ENCODE results near the gene MGAT5. TPM values are rescaled to one million over a fixed set of nuclear protein-coding genes. Genes with fewer than 3 reads are reported as not detected.

MGAT5 gene
- total RNA-seq, 3 donors from 2014 or later (not counting 1 experiment from before 2014, with no cell fraction given) = 39.7 to 58.2 (median 57.0) TPM

DNA sequence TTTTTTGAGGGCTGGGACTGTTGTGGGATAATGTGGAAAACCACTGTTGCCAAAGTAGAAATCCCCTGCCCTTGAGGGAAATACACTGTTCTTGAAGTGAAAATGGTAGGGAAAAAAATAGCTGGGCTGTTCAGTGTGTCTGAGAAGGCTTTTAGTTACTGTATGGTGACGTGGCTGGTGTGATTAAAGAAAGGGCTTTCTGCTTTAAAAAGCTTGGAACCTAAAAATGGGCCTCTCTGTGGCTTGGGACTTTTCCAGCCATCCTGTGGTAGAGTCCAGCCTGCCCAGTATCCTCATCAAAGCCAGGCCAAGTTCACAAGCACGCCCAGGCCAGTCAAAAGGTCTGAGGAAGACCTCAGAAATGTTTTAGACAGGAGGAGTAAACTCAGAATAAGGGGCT is 6.8 kb downstream of the MGAT5 start:
- H3K9me3 ChIP-seq (ENCODE audit: control insufficient read depth, insufficient read depth, low read length) = no peaks in the 10 kb centered on the region
- Mint-ChIP-seq H3K27ac (no peak overlapping the region), H3K36me3 (no peaks in the 10 kb centered on the region), H3K4me1 (peaks cover 24 to 44% of the 10 kb centered on the region in 2 donors), H3K9me3 (no peaks in the 10 kb centered on the region), H3K27me3 (ENCODE audit: low read depth in 2 of 2) (peaks cover 17 to 28% of the 10 kb centered on the region in 2 donors), H3K4me3 (no peak overlapping the region)
- whole genome bisulfite sequencing (ENCODE audit: insufficient coverage) = 83% methylated on average over 2 of the region's 2 CpGs
- intact Hi-C loops (cut with micrococcal nuclease) = no loop called here
- H3K4me1 ChIP-seq (ENCODE audit: control insufficient read depth, insufficient read depth, low read length) = peaks cover 50% of the 10 kb centered on the region
- H3K4me3 ChIP-seq (ENCODE audit: low read length) = no peak overlapping the region
- no peaks in the 10 kb centered on the region for H3K27me3 ChIP-seq (ENCODE audit: control insufficient read depth, insufficient read depth, low read length)
- DNase-seq (no peak), ATAC-seq (no peak)
- TF ChIP-seq, protein P1, sequence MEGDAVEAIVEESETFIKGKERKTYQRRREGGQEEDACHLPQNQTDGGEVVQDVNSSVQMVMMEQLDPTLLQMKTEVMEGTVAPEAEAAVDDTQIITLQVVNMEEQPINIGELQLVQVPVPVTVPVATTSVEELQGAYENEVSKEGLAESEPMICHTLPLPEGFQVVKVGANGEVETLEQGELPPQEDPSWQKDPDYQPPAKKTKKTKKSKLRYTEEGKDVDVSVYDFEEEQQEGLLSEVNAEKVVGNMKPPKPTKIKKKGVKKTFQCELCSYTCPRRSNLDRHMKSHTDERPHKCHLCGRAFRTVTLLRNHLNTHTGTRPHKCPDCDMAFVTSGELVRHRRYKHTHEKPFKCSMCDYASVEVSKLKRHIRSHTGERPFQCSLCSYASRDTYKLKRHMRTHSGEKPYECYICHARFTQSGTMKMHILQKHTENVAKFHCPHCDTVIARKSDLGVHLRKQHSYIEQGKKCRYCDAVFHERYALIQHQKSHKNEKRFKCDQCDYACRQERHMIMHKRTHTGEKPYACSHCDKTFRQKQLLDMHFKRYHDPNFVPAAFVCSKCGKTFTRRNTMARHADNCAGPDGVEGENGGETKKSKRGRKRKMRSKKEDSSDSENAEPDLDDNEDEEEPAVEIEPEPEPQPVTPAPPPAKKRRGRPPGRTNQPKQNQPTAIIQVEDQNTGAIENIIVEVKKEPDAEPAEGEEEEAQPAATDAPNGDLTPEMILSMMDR (IDR thresholded peaks at IDR 0.05) = no peak
- H3K27ac ChIP-seq (ENCODE audit: low read length) = peak overlapping the region; percentile 82
- no peaks in the 10 kb centered on the region for H3K36me3 ChIP-seq (ENCODE audit: control insufficient read depth, insufficient read depth, low read length)

DNA sequence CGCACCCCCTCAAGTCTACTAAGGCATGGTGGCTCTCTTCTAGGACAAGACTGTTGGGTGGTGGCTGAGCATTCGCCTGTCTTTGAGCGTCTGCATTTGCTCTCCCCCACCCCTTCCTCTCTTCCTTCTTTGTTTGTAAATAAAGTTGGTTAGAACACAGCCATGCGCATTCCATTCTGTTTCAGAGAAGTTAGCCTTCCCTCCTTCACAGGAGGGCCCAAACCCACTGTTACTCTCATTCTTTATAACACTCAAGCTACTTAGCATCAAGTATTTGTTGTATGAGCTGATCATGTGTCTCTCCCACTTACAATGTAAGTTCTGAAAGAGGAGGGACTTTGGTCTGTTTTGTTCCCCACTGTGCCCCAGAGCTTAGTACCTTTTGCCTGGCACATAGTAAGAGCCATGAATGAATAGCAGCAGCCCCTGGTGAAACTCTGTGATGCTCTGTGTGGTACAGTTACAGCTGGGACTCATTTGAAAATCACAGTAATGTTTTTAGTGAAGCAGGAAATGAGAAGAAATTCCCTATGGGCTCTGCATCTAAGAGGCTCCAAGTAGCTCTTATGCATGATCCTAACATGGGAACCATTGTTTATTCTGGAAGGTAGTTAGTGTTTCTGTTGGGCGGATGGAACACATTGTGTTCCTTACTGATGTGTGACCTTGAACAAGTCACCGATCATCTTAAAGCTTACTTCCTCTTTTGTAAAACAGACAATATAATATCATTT is 7.7 kb downstream of the MGAT5 start:
- Mint-ChIP-seq H3K4me3 (no peak overlapping the region), H3K36me3 (no peaks in the 10 kb centered on the region), H3K27me3 (ENCODE audit: low read depth in 2 of 2) (peaks cover 18 to 28% of the 10 kb centered on the region in 2 donors), H3K27ac (no peak overlapping the region), H3K4me1 (peaks cover 24 to 44% of the 10 kb centered on the region in 2 donors), H3K9me3 (no peaks in the 10 kb centered on the region)
- intact Hi-C loops (cut with micrococcal nuclease) = no loop called here
- no peak for DNase-seq
- peak overlapping the region; percentile 82 for H3K27ac ChIP-seq (ENCODE audit: low read length)
- H3K9me3 ChIP-seq (ENCODE audit: control insufficient read depth, insufficient read depth, low read length) = no peaks in the 10 kb centered on the region
- WGBS (ENCODE audit: insufficient coverage) = 66% methylated on average over 4 of the region's 6 CpGs
- TF ChIP-seq, protein P1 (IDR thresholded peaks at IDR 0.05) = no peak
- no peak for ATAC-seq
- no peak overlapping the region for H3K4me3 ChIP-seq (ENCODE audit: low read length)
- no peaks in the 10 kb centered on the region for H3K27me3 ChIP-seq (ENCODE audit: control insufficient read depth, insufficient read depth, low read length)
- H3K36me3 ChIP-seq (ENCODE audit: control insufficient read depth, insufficient read depth, low read length) = no peaks in the 10 kb centered on the region
- peaks cover 50% of the 10 kb centered on the region for H3K4me1 ChIP-seq (ENCODE audit: control insufficient read depth, insufficient read depth, low read length)

GRCh38 chr2:134262684-134263083 is 8.8 kb downstream of the MGAT5 start:
- no peak overlapping the region for H3K4me3 ChIP-seq (ENCODE audit: low read length)
- intact Hi-C loops (cut with micrococcal nuclease) = no loop called here
- Mint-ChIP-seq H3K4me3 (no peak overlapping the region), H3K9me3 (no peaks in the 10 kb centered on the region), H3K27ac (no peak overlapping the region), H3K4me1 (peaks cover 33 to 45% of the 10 kb centered on the region in 2 donors), H3K36me3 (no peaks in the 10 kb centered on the region), H3K27me3 (ENCODE audit: low read depth in 2 of 2) (peaks cover 22 to 28% of the 10 kb centered on the region in 2 donors)
- DNase-seq = no peak
- no peaks in the 10 kb centered on the region for H3K27me3 ChIP-seq (ENCODE audit: control insufficient read depth, insufficient read depth, low read length)
- 72% methylated on average over 2 of the region's 2 CpGs for WGBS (ENCODE audit: insufficient coverage)
- H3K9me3 ChIP-seq (ENCODE audit: control insufficient read depth, insufficient read depth, low read length) = no peaks in the 10 kb centered on the region
- peaks cover 42% of the 10 kb centered on the region for H3K4me1 ChIP-seq (ENCODE audit: control insufficient read depth, insufficient read depth, low read length)
- ATAC-seq = no peak
- H3K27ac ChIP-seq (ENCODE audit: low read length) = peak overlapping the region; percentile 82
- H3K36me3 ChIP-seq (ENCODE audit: control insufficient read depth, insufficient read depth, low read length) = no peaks in the 10 kb centered on the region
- TF ChIP-seq, protein P1 (IDR thresholded peaks at IDR 0.05) = no peak

GRCh38 chr2:134268265-134268664 is 14.4 kb downstream of the MGAT5 start:
- no peak overlapping the region for H3K4me3 Mint-ChIP-seq
- Histone ChIP-seq H3K27me3 (ENCODE audit: control insufficient read depth, insufficient read depth, low read length) (no peaks in the 10 kb centered on the region), H3K4me3 (ENCODE audit: low read length) (no peak overlapping the region), H3K9me3 (ENCODE audit: control insufficient read depth, insufficient read depth, low read length) (no peaks in the 10 kb centered on the region), H3K27ac (ENCODE audit: low read length) (no peak overlapping the region), H3K36me3 (ENCODE audit: control insufficient read depth, insufficient read depth, low read length) (peaks cover 9% of the 10 kb centered on the region), H3K4me1 (ENCODE audit: control insufficient read depth, insufficient read depth, low read length) (peaks cover 6% of the 10 kb centered on the region)
- ATAC-seq (no peak), DNase-seq (no peak)
- H3K27me3 Mint-ChIP-seq (ENCODE audit: low read depth in 2 of 2) = peaks cover 27 to 47% of the 10 kb centered on the region in 2 donors
- intact Hi-C loops (cut with micrococcal nuclease) = no loop called here
- WGBS (ENCODE audit: insufficient coverage) = 94% methylated on average over 5 of the region's 5 CpGs
- H3K27ac Mint-ChIP-seq = no peak overlapping the region
- H3K9me3 Mint-ChIP-seq = no peaks in the 10 kb centered on the region
- peaks cover 23 to 26% of the 10 kb centered on the region in 2 donors for H3K4me1 Mint-ChIP-seq
- TF ChIP-seq, protein P1 (IDR thresholded peaks at IDR 0.05) = no peak
- peaks cover 27% of the 10 kb centered on the region for H3K36me3 Mint-ChIP-seq
